Suprapubic skin (tissue), 4 donors: Measurements from ENCODE around the gene JUND. TPM values are rescaled to one million over a fixed set of nuclear protein-coding genes. Genes with fewer than 3 reads are reported as not detected.
A peak's percentile ranks its signal among the peaks of the same experiment; 100 is the strongest.

ENCODE experiments used
- DNase-seq, 2 donors: peaks; one replicate each; pipeline ENCODE4 v3.0.0-alpha.2; 2019; ENCODE audit warnings: low spot score in 2 of 2
- H3K27ac ChIP-seq: fragments of 200-600 bp; sonication (generic); one replicate; pipeline ENCODE4 v1.5.1; 2019
- H3K27me3 ChIP-seq: fragments of 200-600 bp; sonication (generic); one replicate; pipeline ENCODE4 v1.5.1; 2019
- H3K36me3 ChIP-seq: fragments of 200-600 bp; sonication (generic); one replicate; pipeline ENCODE4 v1.5.1; 2019
- H3K4me1 ChIP-seq: fragments of 200-600 bp; sonication (generic); one replicate; pipeline ENCODE4 v1.5.1; 2019
- H3K4me3 ChIP-seq: fragments of 200-600 bp; sonication (generic); one replicate; pipeline ENCODE4 v1.5.1; 2019; ENCODE audit warnings: mild to moderate bottlenecking
- H3K9me3 ChIP-seq: fragments of 200-600 bp; sonication (generic); one replicate; pipeline ENCODE4 v1.5.1; 2019
- EP300 ChIP-seq: sonication (generic); formaldehyde crosslinking; IDR thresholded peaks from one replicate; pipeline ENCODE4 v1.6.1; 2017; ENCODE audit warnings: antibody characterized with exemption
- POLR2A ChIP-seq, 2 donors: fragments of 450-650 bp; IDR thresholded peaks; one replicate each; pipeline ENCODE4 v1.6.1; 2017; ENCODE audit warnings: antibody characterized with exemption in 2 of 2, mild to moderate bottlenecking in 2 of 2, moderate library complexity in 2 of 2
- POLR2AphosphoS5 ChIP-seq, 3 donors: sonication (generic); formaldehyde crosslinking; IDR thresholded peaks; one replicate each; pipeline ENCODE4 v1.6.1; 2017; ENCODE audit warnings: antibody characterized with exemption in 3 of 3
- WGBS: methylation state at CpG from one replicate; pipeline ENCODE4 v1.1.5; 2018; 5-methylcytosine and 5-hydroxymethylcytosine counted together
- total RNA-seq, 4 donors: library from RNA; depleted of rRNA; stranded (reverse); fragments of >200 nt; gene quantifications; one replicate each; pipeline ENCODE4 v1.1.0, GENCODE V29; 2016
- TF ChIP-seq, protein P1 (sequence below), 2 donors: fragments of 200-600 bp in 1 of 2; fragments of 450-650 bp in 1 of 2; sonication (generic) in 1 of 2; IDR thresholded peaks; one replicate each; pipeline ENCODE4 v1.5.1; 2016 to 2019; ENCODE audit warnings: antibody characterized with exemption in 2 of 2, mild to moderate bottlenecking in 1 of 2, moderate library complexity in 1 of 2

JUND gene
- total RNA-seq, 4 donors from 2014 or later = 330 to 579 (median 396) TPM

DNA sequence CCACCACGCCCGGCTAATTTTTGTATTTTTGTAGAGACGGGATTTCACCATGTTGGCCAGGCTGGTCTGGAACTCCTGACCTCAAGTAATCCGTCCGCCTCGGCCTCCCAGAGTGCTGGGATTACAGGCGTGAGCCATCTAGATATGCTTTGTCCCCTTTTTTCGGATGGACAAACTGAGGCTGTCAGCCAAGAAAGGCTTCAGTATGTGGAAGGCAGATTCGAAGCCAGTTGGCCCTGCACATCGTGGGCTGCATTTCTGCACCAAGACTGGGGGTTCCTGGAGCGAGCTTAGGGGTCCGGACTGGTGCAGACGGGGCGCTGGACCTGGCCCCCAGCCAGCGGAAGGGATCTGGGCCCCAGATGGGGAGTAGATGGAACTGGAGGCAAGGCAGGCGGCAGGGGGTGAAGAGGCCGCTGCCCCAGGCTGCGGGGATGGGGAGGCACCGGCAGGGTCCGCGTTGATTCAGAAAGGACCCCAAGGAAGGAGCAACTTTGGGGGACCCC lies 9.7 kb upstream of the JUND start:
- DNase-seq = peak in 1 of 2 donors; percentile 79
- no peaks in the 10 kb centered on the region for H3K9me3 ChIP-seq
- no peaks in the 10 kb centered on the region for H3K36me3 ChIP-seq
- peak overlapping the region; percentile 91 for H3K27ac ChIP-seq
- WGBS = 47% methylated on average over 19 of the region's 21 CpGs
- peaks cover 55% of the 10 kb centered on the region for H3K4me1 ChIP-seq
- H3K4me3 ChIP-seq = peak overlapping the region; percentile 72
- H3K27me3 ChIP-seq = no peaks in the 10 kb centered on the region
- TF ChIP-seq, protein P1, sequence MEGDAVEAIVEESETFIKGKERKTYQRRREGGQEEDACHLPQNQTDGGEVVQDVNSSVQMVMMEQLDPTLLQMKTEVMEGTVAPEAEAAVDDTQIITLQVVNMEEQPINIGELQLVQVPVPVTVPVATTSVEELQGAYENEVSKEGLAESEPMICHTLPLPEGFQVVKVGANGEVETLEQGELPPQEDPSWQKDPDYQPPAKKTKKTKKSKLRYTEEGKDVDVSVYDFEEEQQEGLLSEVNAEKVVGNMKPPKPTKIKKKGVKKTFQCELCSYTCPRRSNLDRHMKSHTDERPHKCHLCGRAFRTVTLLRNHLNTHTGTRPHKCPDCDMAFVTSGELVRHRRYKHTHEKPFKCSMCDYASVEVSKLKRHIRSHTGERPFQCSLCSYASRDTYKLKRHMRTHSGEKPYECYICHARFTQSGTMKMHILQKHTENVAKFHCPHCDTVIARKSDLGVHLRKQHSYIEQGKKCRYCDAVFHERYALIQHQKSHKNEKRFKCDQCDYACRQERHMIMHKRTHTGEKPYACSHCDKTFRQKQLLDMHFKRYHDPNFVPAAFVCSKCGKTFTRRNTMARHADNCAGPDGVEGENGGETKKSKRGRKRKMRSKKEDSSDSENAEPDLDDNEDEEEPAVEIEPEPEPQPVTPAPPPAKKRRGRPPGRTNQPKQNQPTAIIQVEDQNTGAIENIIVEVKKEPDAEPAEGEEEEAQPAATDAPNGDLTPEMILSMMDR (IDR thresholded peaks at IDR 0.05) = no peak

DNA sequence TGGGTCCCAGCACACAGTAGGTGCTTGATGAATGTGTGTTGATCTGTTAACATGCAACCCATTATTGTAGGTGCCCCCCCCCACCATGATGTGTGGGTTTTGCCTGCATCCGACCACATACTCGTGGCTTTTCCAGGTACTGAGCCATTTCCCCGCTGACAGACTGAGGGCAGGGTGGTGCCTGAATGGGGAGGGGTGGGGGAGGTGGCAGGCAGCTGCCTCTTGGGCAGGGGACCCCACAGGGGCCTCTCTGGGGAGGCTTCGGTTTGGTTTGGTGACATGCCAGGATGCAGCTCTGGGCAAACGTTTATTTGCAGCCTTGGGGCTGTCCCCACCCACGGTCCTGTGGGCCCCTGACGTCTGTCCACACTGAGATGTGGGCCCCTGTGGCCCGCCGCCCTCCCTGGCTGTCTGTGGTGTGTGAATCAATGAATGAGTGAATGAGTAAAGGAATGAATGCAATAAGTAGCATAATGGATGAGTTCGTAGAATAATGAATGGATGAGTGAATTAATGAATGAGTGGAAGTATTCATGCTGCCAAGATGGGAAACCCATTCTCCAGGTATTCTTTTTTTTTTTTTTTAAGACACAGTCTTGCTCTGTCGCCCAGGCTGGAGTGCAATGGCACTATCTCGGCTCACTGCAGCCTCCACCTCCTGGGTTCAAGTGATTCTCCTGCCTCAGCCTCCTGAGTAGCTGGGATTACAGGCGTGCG lies 9.0 kb upstream of the JUND start:
- Histone ChIP-seq H3K36me3 (no peaks in the 10 kb centered on the region), H3K4me3 (no peak overlapping the region), H3K27ac (peak overlapping the region; percentile 91), H3K27me3 (no peaks in the 10 kb centered on the region), H3K4me1 (peaks cover 57% of the 10 kb centered on the region), H3K9me3 (no peaks in the 10 kb centered on the region)
- DNase-seq = peak in 1 of 2 donors; percentile 73
- WGBS = 36% methylated on average over 14 of the region's 14 CpGs
- TF ChIP-seq POLR2AphosphoS5 (IDR thresholded peaks at IDR 0.05) (no peak), EP300 (no peak), POLR2A (IDR thresholded peaks at IDR 0.05) (no peak)
- TF ChIP-seq, protein P1 (IDR thresholded peaks at IDR 0.05) = no peak

DNA sequence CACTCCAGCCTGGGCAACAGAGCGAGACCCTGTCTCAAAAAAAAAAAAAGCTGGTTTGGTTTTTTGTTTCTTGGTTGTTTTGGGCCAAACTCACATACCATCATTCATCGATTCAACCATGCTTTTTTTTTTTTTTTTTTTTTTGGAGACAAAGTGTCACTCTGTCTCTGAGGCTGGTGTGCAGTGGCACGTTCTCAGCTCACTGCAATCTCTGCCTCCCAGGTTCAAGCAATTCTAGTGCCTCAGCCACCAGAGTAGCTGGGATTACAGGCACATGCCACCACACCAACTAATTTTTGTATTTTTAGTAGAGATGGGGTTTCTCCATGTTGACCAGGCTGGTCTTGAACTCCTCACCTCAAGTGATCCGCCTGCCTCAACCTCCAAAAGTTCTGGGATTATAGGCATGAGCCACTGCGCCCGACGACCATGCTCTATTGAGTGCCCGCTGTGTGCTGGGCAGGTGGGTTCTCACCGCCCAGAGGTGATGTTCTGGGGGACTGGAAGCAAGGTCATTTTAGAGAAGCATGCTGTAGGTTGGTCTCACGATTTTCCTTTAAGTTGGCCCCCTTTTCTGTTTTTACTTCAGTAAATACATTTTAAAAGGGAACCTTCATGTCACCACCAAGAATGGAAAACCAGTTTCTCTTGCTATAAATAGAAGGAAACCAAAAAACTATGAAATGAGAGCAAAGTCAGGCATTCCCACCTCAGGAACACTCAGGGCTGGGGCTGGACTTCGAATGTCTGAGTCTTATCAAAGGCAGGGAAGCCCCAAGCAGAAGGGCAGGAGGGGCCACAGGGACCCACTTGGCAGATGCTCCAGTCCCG lies 8.3 kb upstream of the JUND start:
- 63% methylated on average over 12 of the region's 12 CpGs for WGBS

DNA sequence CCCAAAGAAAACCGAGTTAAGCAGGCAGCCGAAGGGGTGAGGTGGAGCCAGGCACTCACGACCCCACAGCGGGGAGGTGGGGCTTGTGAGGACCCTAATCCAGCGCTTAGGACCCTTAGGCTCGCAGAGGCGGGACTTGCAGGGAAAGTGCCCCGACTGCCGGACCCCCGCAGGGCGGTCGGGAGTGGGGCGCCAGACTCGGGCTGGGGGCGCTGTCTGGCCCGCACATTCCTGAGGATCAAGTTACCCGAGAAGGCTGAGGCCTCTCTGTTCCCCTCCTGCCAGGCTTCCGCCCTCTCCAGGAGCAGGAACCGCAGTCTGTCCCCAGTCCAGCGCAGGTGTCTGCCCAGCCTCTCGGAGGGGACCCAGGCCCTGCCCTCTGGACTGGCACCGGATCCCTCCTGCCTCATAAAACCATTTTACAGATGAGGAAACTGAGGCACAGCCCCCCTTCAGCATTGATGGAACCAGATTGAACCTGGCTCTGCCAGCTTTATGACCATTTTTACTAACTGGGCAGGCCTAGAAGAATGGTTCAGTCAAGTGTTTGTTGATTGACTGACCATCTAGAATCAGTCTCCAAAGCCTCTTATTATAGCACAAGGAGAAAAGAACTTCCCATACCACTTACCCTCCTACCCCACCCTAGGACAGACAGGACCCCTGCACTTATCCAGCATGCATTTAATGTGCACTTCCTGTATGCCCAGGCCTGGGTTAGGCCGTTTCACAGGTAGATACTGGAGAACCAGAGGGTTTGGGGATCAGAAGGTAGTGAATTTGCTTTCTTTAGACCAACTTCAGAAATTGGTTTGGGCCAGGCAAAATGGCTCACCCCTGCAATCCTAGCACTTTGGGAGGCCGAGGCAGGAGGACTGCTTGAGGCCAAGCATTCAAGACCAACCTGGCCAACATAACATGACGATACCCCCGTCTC lies 6.7 kb upstream of the JUND start:
- TF ChIP-seq, protein P1 (IDR thresholded peaks at IDR 0.05) = no peak
- TF ChIP-seq POLR2AphosphoS5 (IDR thresholded peaks at IDR 0.05) = no peak
- no peak for TF ChIP-seq POLR2A (IDR thresholded peaks at IDR 0.05)
- Histone ChIP-seq H3K36me3 (no peaks in the 10 kb centered on the region), H3K4me3 (no peak overlapping the region), H3K27ac (peak overlapping the region; percentile 14), H3K4me1 (peaks cover 64% of the 10 kb centered on the region), H3K9me3 (no peaks in the 10 kb centered on the region), H3K27me3 (no peaks in the 10 kb centered on the region)
- 68% methylated on average over 11 of the region's 26 CpGs for WGBS
- no peak for DNase-seq

More for the DNA sequence above, 8.3 kb upstream of the JUND start:
- peak overlapping the region; percentile 65 for H3K27ac ChIP-seq
- no peak overlapping the region for H3K4me3 ChIP-seq
- no peaks in the 10 kb centered on the region for H3K36me3 ChIP-seq
- peaks cover 64% of the 10 kb centered on the region for H3K4me1 ChIP-seq
- no peak for DNase-seq
- H3K9me3 ChIP-seq = no peaks in the 10 kb centered on the region
- H3K27me3 ChIP-seq = no peaks in the 10 kb centered on the region
- TF ChIP-seq POLR2A (IDR thresholded peaks at IDR 0.05) (no peak), POLR2AphosphoS5 (IDR thresholded peaks at IDR 0.05) (no peak), EP300 (no peak)
- TF ChIP-seq, protein P1 (IDR thresholded peaks at IDR 0.05) = no peak
